Loucy (cell line): ENCODE measurements around the gene ZNF205.

Experiments
- H2AFZ ChIP-seq: fragments of 200-600 bp; sonication (generic); 2 replicates; pipeline ENCODE4 v1.6.0; 2016; ENCODE audit warnings: antibody characterized with exemption, mild to moderate bottlenecking, low read length, moderate library complexity
- H3F3A ChIP-seq: fragments of 200-600 bp; 2 replicates; pipeline ENCODE4 v1.6.0; 2016; ENCODE audit warnings: antibody characterized with exemption, low read depth, mild to moderate bottlenecking
- H3K27me3 ChIP-seq: fragments of 200-600 bp; sonication (generic); 2 replicates; pipeline ENCODE4 v1.6.1; 2014; ENCODE audit warnings: low read length, mild to moderate bottlenecking; ENCODE audit not compliant: insufficient read depth, poor library complexity, severe bottlenecking
- H3K36me3 ChIP-seq: fragments of 200-600 bp; sonication (generic); 2 replicates; pipeline ENCODE4 v1.6.1; 2016; ENCODE audit warnings: low read length; ENCODE audit not compliant: insufficient read depth
- H3K4me1 ChIP-seq: fragments of 200-600 bp; sonication (generic); 2 replicates; pipeline ENCODE4 v1.5.1; 2014; ENCODE audit warnings: low read length, mild to moderate bottlenecking; ENCODE audit not compliant: insufficient read depth, poor library complexity, severe bottlenecking
- H3K4me2 ChIP-seq: fragments of 200-600 bp; sonication (generic); 2 replicates; pipeline ENCODE4 v1.6.0; 2014; ENCODE audit warnings: antibody characterized with exemption, low read length, low read depth, mild to moderate bottlenecking; ENCODE audit not compliant: poor library complexity, severe bottlenecking
- H3K4me3 ChIP-seq: fragments of 200-600 bp; sonication (generic); 2 replicates; pipeline ENCODE4 v1.5.1; 2014; ENCODE audit warnings: low read length, mild to moderate bottlenecking, mixed read lengths; ENCODE audit not compliant: poor library complexity, severe bottlenecking
- H3K79me2 ChIP-seq: fragments of 200-600 bp; sonication (generic); 2 replicates; pipeline ENCODE4 v1.6.1; 2014; ENCODE audit warnings: low read length; ENCODE audit not compliant: insufficient read depth
- H3K9ac ChIP-seq: fragments of 200-600 bp; sonication (generic); 2 replicates; pipeline ENCODE4 v1.6.0; 2014; ENCODE audit warnings: mild to moderate bottlenecking, low read depth, low read length, moderate library complexity; ENCODE audit not compliant: poor library complexity, severe bottlenecking
- H3K9me2 ChIP-seq: fragments of 200-600 bp; sonication (generic); replicated peaks from 2 replicates; pipeline ENCODE4 v1.6.1; 2016; ENCODE audit warnings: low read depth, low read length, mixed read lengths
- H3K9me3 ChIP-seq: fragments of 200-600 bp; sonication (generic); 2 replicates; pipeline ENCODE4 v1.6.1; 2014; ENCODE audit warnings: mild to moderate bottlenecking, antibody characterized with exemption, low read length, low read depth; ENCODE audit not compliant: insufficient read depth
- H4K20me1 ChIP-seq: fragments of 200-600 bp; sonication (generic); 2 replicates; pipeline ENCODE4 v1.6.0; 2014; ENCODE audit warnings: antibody characterized with exemption, low read length, mild to moderate bottlenecking; ENCODE audit not compliant: insufficient read depth, poor library complexity, severe bottlenecking
- CTCF ChIP-seq: fragments of 200-600 bp; sonication (generic); conservative IDR thresholded peaks from 2 replicates; pipeline ENCODE4 v1.5.1; 2014; ENCODE audit warnings: mild to moderate bottlenecking, antibody characterized with exemption, low read length
- EZH2phosphoT487 ChIP-seq: fragments of 200-600 bp; IDR thresholded peaks from 2 replicates; pipeline ENCODE4 v1.6.1; 2018; ENCODE audit warnings: antibody characterized with exemption, mild to moderate bottlenecking, moderate library complexity, borderline replicate concordance

ZNF205 gene

GRCh38 chr16:3140603-3141427, 28.4 kb downstream of the ZNF205 start:
- Histone ChIP-seq H3K9ac (no peak overlapping the region), H3K9me3 (no peaks in the 10 kb centered on the region), H3K4me2 (no peak overlapping the region), H3K79me2 (peaks cover 8% of the 10 kb centered on the region; the same call in 1 of the 2 replicates), H3K4me3 (no peak overlapping the region), H3K27me3 (no peaks in the 10 kb centered on the region), H3K36me3 (no peaks in the 10 kb centered on the region), H4K20me1 (no peaks in the 10 kb centered on the region), H3K4me1 (no peaks in the 10 kb centered on the region), H3K9me2 (no peaks in the 10 kb centered on the region), H2AFZ (no peak overlapping the region), H3F3A (no peaks in the 10 kb centered on the region)
- TF ChIP-seq EZH2phosphoT487 (no peak), CTCF (no peak)

- Histone ChIP-seq H4K20me1 (no peaks in the 10 kb centered on the region), H3K36me3 (no peaks in the 10 kb centered on the region), H3K27me3 (no peaks in the 10 kb centered on the region), H2AFZ (no peak overlapping the region), H3K79me2 (peaks cover 3% of the 10 kb centered on the region; the same call in 1 of the 2 replicates), H3K9ac (no peak overlapping the region), H3F3A (no peaks in the 10 kb centered on the region), H3K4me1 (no peaks in the 10 kb centered on the region), H3K9me2 (no peaks in the 10 kb centered on the region), H3K9me3 (no peaks in the 10 kb centered on the region), H3K4me3 (no peak overlapping the region), H3K4me2 (no peak overlapping the region)
- TF ChIP-seq EZH2phosphoT487 (no peak), CTCF (no peak)
These were observed 29.5 kb downstream of the ZNF205 start for GRCh38 chr16:3141781-3142311.

GRCh38 chr16:3142327-3142726, 29.9 kb downstream of the ZNF205 start:
- Histone ChIP-seq H3K9me3 (no peaks in the 10 kb centered on the region), H3K27me3 (no peaks in the 10 kb centered on the region), H3K79me2 (no peaks in the 10 kb centered on the region), H3K4me1 (no peaks in the 10 kb centered on the region), H2AFZ (no peak overlapping the region), H3K36me3 (no peaks in the 10 kb centered on the region), H3K9me2 (no peaks in the 10 kb centered on the region), H3F3A (no peaks in the 10 kb centered on the region), H4K20me1 (no peaks in the 10 kb centered on the region), H3K4me3 (no peak overlapping the region), H3K9ac (no peak overlapping the region), H3K4me2 (no peak overlapping the region)
- TF ChIP-seq CTCF (no peak), EZH2phosphoT487 (no peak)
